Suprapubic skin (tissue), 4 donors: ENCODE data around the gene CRTAC1.

Experiments
- CTCF ChIP-seq, 2 donors: fragments of 200-600 bp in 1 of 2; fragments of 450-650 bp in 1 of 2; sonication (generic) in 1 of 2; IDR thresholded peaks; one replicate each; pipeline ENCODE4 v1.5.1; 2016 to 2019; ENCODE audit warnings: antibody characterized with exemption in 2 of 2, mild to moderate bottlenecking in 1 of 2, moderate library complexity in 1 of 2
- POLR2A ChIP-seq, 2 donors: fragments of 450-650 bp; IDR thresholded peaks; one replicate each; pipeline ENCODE4 v1.6.1; 2017; ENCODE audit warnings: antibody characterized with exemption in 2 of 2, mild to moderate bottlenecking in 2 of 2, moderate library complexity in 2 of 2
- POLR2AphosphoS5 ChIP-seq, 3 donors: sonication (generic); formaldehyde crosslinking; IDR thresholded peaks; one replicate each; pipeline ENCODE4 v1.6.1; 2017; ENCODE audit warnings: antibody characterized with exemption in 3 of 3

GRCh38 chr10:97936126-97936525, 94.3 kb downstream of the CRTAC1 start:
- TF ChIP-seq CTCF (IDR thresholded peaks at IDR 0.05) (no peak), POLR2AphosphoS5 (IDR thresholded peaks at IDR 0.05) (no peak), POLR2A (IDR thresholded peaks at IDR 0.05) (no peak)
